GM12892 (cell line): Measurements from ENCODE around the gene TIMM44.
"Not testable (repeated sequence)": the region's sequence is repeated elsewhere in the genome, so short reads cannot be mapped to it uniquely, and the experiment has no call there.

Experiments
- DNase-seq: peaks from one replicate; pipeline ENCODE4 v3.0.0; 2011; ENCODE audit not compliant: insufficient read length
- FAIRE-seq: peaks from 2 replicates; lab custom pipeline; 2011; peaks lifted over from hg19 to GRCh38; lab: Jason Lieb, UNC
- POLR2A ChIP-seq: IDR thresholded peaks from 2 replicates; pipeline ENCODE4 v1.6.1; 2011; ENCODE audit warnings: low read depth, low read length, control low read depth
- POLR2AphosphoS5 ChIP-seq: IDR thresholded peaks from 2 replicates; pipeline ENCODE4 v1.6.1; 2011; ENCODE audit warnings: low read depth, low read length, control low read depth
- TAF1 ChIP-seq: IDR thresholded peaks from 2 replicates; pipeline ENCODE4 v1.6.1; 2011; ENCODE audit warnings: low read depth, mild to moderate bottlenecking, control low read depth, low read length, borderline replicate concordance

The TIMM44 gene

GRCh38 chr19:7920519-7921301 lies 22.8 kb downstream of the TIMM44 start:
- TF ChIP-seq POLR2A (no peak), POLR2AphosphoS5 (no peak), TAF1 (no peak)
- FAIRE-seq (peak; percentile 96), DNase-seq (peak; percentile 86)

GRCh38 chr19:7919610-7920518 lies 23.6 kb downstream of the TIMM44 start, which contains the start of gene SNAPC2:
TSS of gene SNAPC2 (plus strand) at chr19:7920338. CDS start at chr19:7920367, 29 bp downstream.
- TF ChIP-seq POLR2A (peak; percentile 57; the same call in 1 of the 2 replicates), TAF1 (no peak)
- DNase-seq (peak; percentile 93), FAIRE-seq (no peak)

- no peak for FAIRE-seq
- TF ChIP-seq POLR2AphosphoS5 (no peak), POLR2A (no peak), TAF1 (no peak)
- no peak for DNase-seq
Measured at GRCh38 chr19:7918615-7919421, 24.6 kb downstream of the TIMM44 start.

- not testable (repeated sequence) for DNase-seq, FAIRE-seq
Measured at GRCh38 chr19:7918062-7918614, 25.3 kb downstream of the TIMM44 start.

- DNase-seq (peak; percentile 74), FAIRE-seq (no peak)
- no peak for TF ChIP-seq POLR2AphosphoS5
- no peak for TF ChIP-seq POLR2A
- no peak for TF ChIP-seq TAF1
Measured at GRCh38 chr19:7917267-7918061, 26.0 kb downstream of the TIMM44 start.

- DNase-seq (no peak), FAIRE-seq (no peak)
- TF ChIP-seq POLR2A, result no peak
- no peak for TF ChIP-seq POLR2AphosphoS5
- TF ChIP-seq TAF1, result no peak
Measured at GRCh38 chr19:7916955-7917266, 26.6 kb downstream of the TIMM44 start.

- FAIRE-seq (no peak), DNase-seq (no peak)
- TF ChIP-seq POLR2A (no peak), TAF1 (no peak), POLR2AphosphoS5 (no peak)
Measured at GRCh38 chr19:7916103-7916954, 27.1 kb downstream of the TIMM44 start.

- no peak for FAIRE-seq
- no peak for DNase-seq
- no peak for TF ChIP-seq POLR2A
- TF ChIP-seq TAF1, result no peak
- TF ChIP-seq POLR2AphosphoS5, result no peak
Measured at GRCh38 chr19:7915250-7916102, 28.0 kb downstream of the TIMM44 start.

- DNase-seq (no peak), FAIRE-seq (no peak)
- TF ChIP-seq POLR2AphosphoS5, result no peak
- peak; percentile 20; the same call in 1 of the 2 replicates for TF ChIP-seq POLR2A
Measured at GRCh38 chr19:7914598-7915045, 28.8 kb downstream of the TIMM44 start, which contains the start of gene TGFBR3L. TSS of gene TGFBR3L (plus strand) at chr19:7914830.
